Fibroblast of peridontal ligament (primary cell): ENCODE data around the gene CATSPERD.
"Not testable (repeated sequence)": the region's sequence is repeated elsewhere in the genome, so short reads cannot be mapped to it uniquely, and the experiment has no call there.

Experiments used
- DNase-seq: peaks from one replicate; pipeline ENCODE4 v3.0.0-alpha.2; 2010; ENCODE audit errors: extremely low read depth

Gene CATSPERD

DNA sequence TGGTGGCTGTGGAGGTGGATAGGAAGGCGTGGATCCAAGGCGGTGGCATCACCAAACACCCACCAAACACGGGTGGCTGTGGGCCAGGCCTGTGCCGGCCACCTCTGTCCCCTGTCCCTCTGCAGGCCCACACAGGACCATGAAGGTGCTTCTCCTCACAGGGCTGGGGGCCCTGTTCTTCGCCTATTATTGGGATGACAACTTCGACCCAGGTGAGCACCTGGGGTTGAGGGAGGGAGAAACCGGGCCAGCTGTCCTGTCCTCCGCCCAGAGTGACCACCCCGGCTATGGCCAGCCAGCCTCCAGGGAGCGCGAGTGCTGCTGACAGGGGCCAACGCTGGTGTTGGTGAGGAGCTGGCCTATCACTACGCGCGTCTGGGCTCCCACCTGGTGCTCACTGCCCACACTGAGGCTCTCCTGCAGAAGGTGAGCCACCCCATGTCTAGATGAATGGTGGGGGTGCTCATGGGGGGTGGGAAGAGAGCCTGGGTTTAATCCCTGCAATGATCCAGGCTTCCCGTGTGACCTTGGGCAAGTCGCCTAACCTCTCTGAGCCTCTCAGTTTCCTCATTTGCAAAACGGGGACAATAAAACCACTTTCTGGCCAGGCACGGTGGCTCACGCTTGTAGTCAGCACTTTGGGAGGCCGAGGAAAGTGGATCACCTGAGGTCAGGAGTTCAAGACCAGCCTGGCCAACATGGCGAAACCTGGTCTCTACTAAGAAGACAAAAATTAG is 35.6 kb upstream of the CATSPERD start:
- DNase-seq = no peak

DNA sequence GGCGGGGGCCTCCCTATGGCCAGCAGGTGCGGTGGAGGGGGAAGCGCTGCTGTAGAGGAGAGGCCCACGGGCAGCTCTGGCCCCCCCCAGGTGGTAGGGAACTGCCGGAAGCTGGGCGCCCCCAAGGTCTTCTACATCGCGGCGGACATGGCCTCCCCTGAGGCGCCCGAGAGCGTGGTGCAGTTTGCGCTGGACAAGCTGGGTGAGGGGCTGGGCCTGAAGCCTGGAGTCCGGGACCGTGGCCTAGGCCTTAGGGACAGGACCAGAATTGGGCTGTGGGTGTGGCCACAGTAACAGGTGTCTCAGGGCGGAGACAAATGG is 34.2 kb upstream of the CATSPERD start:
- no peak for DNase-seq

DNA sequence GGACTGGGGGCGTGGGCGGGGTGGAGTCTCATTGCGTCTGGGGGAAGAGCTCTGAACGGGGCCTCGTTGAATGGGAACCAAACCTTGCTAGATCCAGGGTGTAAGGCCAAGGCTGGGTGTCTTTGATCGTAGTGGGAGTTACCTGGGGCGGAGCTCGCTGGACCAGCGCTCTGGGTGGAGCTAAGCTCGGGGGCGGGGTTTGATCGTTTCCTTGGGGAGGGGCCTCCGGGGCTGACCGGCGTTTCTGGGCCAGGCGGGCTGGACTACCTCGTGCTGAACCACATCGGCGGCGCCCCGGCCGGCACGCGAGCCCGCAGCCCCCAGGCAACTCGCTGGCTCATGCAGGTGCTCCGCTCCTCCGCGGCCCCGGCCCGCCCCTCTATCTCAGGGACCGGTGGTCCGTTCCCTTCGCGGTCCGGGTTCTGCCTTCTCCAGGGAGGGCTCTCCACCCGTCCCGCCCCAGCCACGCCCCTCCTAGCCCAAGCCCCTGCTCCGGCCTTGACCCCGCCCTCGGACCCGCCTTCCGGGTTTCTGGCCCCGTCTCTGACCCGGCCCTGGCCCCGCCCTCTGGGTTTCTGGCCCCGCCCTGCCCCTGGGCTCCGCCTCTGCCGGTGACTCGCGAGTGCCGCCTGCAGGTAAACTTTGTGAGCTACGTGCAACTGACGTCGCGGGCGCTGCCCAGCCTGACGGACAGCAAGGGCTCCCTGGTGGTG is 33.6 kb upstream of the CATSPERD start:
- peak; percentile 85 for DNase-seq

- DNase-seq = no peak
Observed at GRCh38 chr19:5687360-5688198, 32.9 kb upstream of the CATSPERD start.

- DNase-seq = not testable (repeated sequence)
Observed at GRCh38 chr19:5688262-5688881, 32.1 kb upstream of the CATSPERD start.

DNA sequence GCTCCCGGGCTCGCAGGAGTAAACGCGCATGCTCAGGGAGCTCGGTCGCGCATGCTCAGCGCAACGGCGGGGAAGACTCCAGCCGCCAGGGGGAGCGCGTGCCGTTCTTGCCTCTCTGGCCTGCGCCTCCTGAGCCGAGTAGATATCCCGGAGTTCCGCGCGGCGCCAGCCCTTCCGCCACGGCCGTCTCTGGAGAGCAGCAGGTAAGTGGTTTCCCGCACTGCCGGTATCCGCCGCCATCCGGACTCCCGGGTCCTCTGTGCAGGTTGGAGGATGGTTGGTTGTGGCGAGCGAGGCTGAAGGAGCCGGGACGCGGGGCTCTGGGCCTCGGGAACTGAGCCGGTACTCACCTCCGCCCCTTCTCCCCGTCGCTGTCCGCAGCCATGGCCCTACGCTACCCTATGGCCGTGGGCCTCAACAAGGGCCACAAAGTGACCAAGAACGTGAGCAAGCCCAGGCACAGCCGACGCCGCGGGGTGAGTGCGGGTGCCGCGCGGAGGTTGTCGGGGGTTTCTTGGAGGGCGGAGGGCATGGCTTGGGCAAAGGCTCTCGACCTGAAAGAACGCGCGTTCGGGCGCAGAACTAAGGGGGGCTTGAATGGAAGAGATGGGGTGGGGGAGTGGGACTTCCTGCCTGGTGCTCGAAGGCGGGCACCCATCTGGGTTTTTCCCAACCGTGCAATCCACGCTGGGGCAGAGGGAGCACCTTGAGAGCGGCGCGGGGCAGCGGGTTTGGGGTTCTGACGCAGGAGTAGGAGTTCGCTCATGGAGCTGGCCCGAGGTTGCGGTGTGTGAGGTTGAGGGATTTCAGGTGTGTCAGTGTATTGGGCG is 30.1 kb upstream of the CATSPERD start, which contains the start of gene RPL36:
TSS of gene RPL36 (plus strand) at position 171 of the 830 bp plus-strand sequence. CDS start at position 384, 213 bp downstream.
- DNase-seq = peak; percentile 95

- peak; percentile 38 for DNase-seq
Observed at GRCh38 chr19:5690955-5691821, 29.2 kb upstream of the CATSPERD start.

DNA sequence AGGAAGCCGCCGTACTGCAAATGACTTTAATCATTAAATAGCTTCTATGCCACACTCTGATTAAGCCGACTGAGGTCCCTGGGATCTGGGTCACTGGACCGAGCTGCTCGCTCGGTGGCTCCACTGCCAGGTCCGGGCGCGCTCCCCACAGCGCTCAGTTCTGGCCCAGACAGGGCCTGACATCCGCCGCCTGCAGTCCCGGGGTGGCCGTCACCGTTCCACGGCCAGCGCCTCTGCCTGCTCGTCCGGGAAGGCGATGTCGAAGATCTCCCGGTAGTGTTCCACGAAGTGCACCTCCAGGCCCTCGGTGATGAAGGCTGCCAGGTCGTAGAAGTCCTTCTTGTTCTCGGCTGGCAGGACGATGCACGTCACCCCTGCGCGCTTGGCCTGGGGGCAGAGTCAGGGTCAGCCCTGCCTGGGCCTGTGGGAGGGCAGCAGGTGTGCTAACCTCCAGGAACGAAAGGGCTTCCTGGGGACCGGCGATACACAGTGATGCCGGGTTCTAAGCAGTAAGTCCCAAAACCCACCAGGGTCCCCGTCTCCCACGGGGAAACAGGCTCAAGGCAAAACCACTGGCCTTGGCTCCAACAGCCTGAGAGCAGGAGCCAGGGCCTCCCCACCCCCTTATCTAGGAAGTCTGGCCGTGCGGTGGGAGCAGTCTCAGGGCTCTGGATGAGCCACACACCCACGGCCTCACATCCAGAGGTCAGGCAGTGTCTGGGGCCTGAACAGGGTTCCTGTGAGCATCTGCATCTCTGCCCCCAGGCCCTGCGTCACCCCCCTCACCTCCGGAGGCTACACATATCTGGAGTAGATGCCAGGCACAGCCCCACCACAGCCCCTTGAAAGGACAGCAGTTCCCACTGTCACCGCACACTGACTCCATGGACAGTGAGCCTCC is 28.4 kb upstream of the CATSPERD start:
- DNase-seq = no peak

DNA sequence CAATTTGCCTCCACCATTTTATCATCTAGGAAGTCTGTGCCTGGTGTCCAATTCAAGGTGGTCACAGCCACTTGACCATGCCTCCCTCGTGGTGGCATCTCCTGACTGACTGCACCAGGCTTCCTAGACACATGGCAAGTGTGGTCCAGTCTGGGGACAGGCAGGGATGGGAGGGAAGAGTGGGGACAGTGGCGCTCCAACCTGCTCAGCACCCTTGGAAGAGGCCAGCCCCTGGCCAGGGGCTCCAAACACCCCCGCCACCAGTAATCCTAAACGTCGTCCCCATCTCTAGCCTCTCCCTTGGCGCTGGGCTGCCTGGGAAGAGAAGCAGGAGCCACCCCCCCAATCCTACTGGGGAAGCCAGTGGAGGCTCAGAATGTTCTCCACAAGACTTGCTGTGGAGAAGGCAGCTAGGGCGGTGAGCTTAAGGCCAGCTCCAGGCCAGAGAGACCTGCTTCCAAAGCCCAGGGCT is 27.7 kb upstream of the CATSPERD start:
- no peak for DNase-seq

DNA sequence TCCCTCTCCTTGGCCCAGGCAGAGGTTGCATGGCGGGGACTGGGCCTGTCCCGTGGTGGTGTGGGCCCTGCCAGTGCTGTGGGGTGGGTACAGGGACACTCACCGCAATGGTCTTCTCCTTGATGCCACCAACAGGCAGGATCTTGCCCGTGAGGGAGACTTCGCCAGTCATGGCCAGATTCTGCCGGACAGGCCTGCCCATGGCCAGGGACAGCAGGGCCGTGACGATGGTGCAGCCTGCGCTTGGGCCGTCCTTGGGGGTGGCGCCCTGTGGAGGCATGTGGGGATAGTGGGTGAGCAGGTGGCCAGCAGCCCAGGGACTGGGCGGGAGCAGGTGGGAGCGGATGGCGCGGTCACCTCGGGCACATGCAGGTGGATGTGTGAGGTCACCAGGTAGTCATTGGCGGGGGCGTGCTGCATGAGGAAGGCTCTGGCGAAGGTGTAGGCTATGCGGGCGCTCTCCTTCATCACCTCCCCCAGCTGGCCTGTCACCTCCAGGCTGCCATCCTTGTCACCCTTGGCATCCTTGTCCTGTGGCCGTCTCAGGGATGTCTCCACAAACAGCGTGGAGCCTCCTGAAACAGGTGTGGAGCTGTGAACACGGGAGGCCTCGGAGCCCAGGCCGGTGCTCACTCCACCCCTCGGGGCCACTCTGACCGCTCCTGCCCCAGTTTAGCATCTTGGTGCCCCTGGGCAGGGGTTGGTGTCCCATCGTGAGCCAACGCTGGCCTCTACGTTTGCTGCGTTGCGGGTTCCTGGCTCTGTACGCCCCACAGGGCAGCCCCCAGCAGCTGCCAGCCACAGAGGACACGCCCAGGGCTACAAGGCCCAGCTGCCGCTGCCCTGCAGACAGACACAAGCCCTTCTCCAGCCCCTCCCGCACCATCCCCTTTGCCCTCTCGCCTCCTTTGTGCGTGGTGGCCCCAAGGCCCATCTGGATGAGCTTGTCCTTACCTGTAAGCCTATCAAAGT is 27.0 kb upstream of the CATSPERD start:
- no peak for DNase-seq

- DNase-seq = no peak
Observed at GRCh38 chr19:5694167-5694955, 26.1 kb upstream of the CATSPERD start.

DNA sequence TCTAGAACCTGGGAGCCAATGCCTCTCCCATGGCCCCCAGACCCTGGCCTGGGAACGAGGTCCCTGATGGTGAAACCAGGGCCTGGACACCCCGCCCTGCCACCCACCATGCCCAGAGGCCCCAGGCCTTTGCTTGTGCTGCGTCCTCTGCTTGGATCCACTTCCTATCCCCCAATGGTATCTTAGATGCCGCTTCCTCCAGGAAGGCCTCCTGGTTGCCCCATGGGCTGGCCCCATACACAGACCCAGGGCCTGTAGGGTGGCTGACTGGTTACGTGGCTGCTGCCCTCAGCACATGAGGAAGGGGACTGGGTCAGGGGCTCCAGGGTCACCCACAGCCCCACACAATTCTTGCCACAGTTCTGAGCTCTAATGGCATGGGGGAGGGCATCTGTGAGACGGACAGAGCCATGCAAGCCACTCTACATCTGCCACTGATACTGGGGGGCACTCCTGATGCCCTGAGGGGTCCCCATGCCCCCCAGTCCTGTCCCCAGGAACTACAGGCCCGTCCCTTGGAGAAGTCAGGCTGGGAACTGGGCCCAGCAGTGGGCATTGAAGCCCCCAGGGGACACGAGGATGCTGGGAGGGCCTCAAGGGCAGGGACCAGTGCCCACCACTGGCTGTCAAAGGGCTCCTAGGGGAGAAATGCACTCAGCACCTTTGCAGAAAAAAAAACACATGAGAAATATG is 25.3 kb upstream of the CATSPERD start:
- no peak for DNase-seq

DNA sequence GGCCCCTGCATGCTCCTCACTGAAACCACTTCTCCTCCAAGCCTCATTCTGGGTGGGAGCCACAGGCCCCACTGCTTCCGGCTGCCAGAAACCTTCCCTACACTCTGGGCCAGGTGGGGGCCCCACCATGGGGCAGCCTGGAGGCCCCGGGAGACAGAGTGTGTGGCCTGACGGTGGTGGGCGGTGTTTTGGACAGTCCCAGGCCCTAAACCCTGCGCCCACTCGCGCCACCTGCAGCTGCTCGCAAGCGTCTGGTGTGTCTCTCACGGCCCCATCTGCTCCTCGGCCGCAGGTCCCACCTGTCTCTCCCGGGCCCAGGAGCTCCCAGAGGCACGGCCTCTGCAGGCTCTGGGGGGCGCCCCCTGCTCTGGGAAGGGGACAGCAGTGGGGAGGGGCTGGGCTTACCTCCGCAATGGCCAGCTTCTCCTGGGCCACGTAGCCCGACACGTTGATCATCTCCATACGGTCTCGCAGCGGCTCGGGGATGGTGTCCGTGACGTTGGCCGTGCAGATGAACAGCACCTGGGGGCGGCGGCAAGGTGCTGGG is 24.7 kb upstream of the CATSPERD start:
- no peak for DNase-seq

GRCh38 chr19:5696196-5697021 is 24.0 kb upstream of the CATSPERD start:
- DNase-seq = no peak
